Measurements from ENCODE around the gene BAIAP2L1. TPM values are rescaled to one million over a fixed set of nuclear protein-coding genes. Genes with fewer than 3 reads are reported as not detected.

Gene BAIAP2L1
- total and polyA plus RNA-seq, 4 donors = 12.5 to 29.2 (median 19.9) TPM

GRCh38 chr7:98354052-98354451 lies 46.8 kb downstream of the BAIAP2L1 start:
- no peak for ATAC-seq (ENCODE audit: insufficient read depth, low FRiP score)
- H3K27me3 ChIP-seq (ENCODE audit: control insufficient read depth in 3 of 3, insufficient read depth in 3 of 3, low read length in 2 of 3) = no peaks in the 10 kb centered on the region

DNA sequence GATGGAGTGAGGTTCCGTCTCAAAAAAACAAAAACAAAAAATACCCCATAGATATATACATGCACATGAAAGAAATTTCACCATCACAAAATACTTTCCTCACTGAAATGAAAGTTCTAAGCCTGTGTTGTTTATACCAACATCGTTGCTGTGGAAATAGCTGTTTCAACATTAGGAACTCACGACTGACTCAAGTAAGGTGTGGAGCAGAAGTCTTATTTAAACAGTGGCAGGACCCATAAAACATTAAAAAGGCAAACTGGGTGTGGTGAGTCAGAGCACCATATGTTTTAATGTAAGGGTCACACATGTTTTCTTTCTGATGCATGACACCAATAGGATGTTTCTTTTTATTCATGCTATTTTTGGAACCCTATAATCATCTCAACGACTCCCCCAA lies 48.3 kb downstream of the BAIAP2L1 start:
- ATAC-seq (ENCODE audit: insufficient read depth, low FRiP score) (no peak), DNase-seq (no peak)
- peaks cover 0 to 14% (median 0%) of the 10 kb centered on the region in 5 donors for H3K4me1 ChIP-seq (ENCODE audit: control insufficient read depth in 5 of 5, insufficient read depth in 5 of 5, low read length in 5 of 5)
- H3K27me3 ChIP-seq (ENCODE audit: control insufficient read depth in 3 of 3, insufficient read depth in 3 of 3, low read length in 2 of 3) = no peaks in the 10 kb centered on the region
- H3K36me3 ChIP-seq (ENCODE audit: control insufficient read depth in 4 of 4, insufficient read depth in 4 of 4, low read length in 4 of 4) = no peaks in the 10 kb centered on the region
- 42 to 52% methylated on average over 4 of the region's 4 CpGs for WGBS, 2 donors
- H3K9ac ChIP-seq (ENCODE audit: insufficient read depth in 1 of 2, low read length in 2 of 2) = no peak overlapping the region
- peak overlapping the region in 1 of 2 donors; percentile 81 for H3K27ac ChIP-seq (ENCODE audit: low read depth in 1 of 2, low read length in 1 of 2)
- TF ChIP-seq CTCF (IDR thresholded peaks at IDR 0.05; ENCODE audit: control extremely low read depth, extremely low read depth) = no peak
- no peaks in the 10 kb centered on the region for H3K9me3 ChIP-seq (ENCODE audit: control insufficient read depth in 4 of 4, insufficient read depth in 3 of 4, low read length in 3 of 4)
- no peak overlapping the region for H3K4me3 ChIP-seq

More at GRCh38 chr7:98354052-98354451, 46.8 kb downstream of the BAIAP2L1 start:
- WGBS, 2 donors = 71 to 88% methylated on average over 7 of the region's 7 CpGs
- peaks cover 0 to 17% (median 0%) of the 10 kb centered on the region in 5 donors for H3K4me1 ChIP-seq (ENCODE audit: control insufficient read depth in 5 of 5, insufficient read depth in 5 of 5, low read length in 5 of 5)
- no peak for DNase-seq
- TF ChIP-seq CTCF (IDR thresholded peaks at IDR 0.05; ENCODE audit: control extremely low read depth, extremely low read depth) = no peak
- H3K27ac ChIP-seq (ENCODE audit: low read depth in 1 of 2, low read length in 1 of 2) = peak overlapping the region in 1 of 2 donors; percentile 72
- no peak overlapping the region for H3K4me3 ChIP-seq
- H3K9me3 ChIP-seq (ENCODE audit: control insufficient read depth in 4 of 4, insufficient read depth in 3 of 4, low read length in 3 of 4) = no peaks in the 10 kb centered on the region
- peak overlapping the region in 1 of 2 donors; percentile 37 for H3K9ac ChIP-seq (ENCODE audit: insufficient read depth in 1 of 2, low read length in 2 of 2)
- no peaks in the 10 kb centered on the region for H3K36me3 ChIP-seq (ENCODE audit: control insufficient read depth in 4 of 4, insufficient read depth in 4 of 4, low read length in 4 of 4)

GRCh38 chr7:98351136-98351535 lies 49.8 kb downstream of the BAIAP2L1 start:
- H3K27me3 ChIP-seq (ENCODE audit: control insufficient read depth in 3 of 3, insufficient read depth in 3 of 3, low read length in 2 of 3) = no peaks in the 10 kb centered on the region
- TF ChIP-seq CTCF (IDR thresholded peaks at IDR 0.05; ENCODE audit: control extremely low read depth, extremely low read depth) = no peak
- H3K27ac ChIP-seq (ENCODE audit: low read depth in 1 of 2, low read length in 1 of 2) = no peak overlapping the region
- 93 to 95% methylated on average over 8 of the region's 8 CpGs for WGBS, 2 donors
- H3K36me3 ChIP-seq (ENCODE audit: control insufficient read depth in 4 of 4, insufficient read depth in 4 of 4, low read length in 4 of 4) = no peaks in the 10 kb centered on the region
- ATAC-seq (ENCODE audit: insufficient read depth, low FRiP score) (no peak), DNase-seq (no peak)
- peaks cover 0 to 14% (median 0%) of the 10 kb centered on the region in 5 donors for H3K4me1 ChIP-seq (ENCODE audit: control insufficient read depth in 5 of 5, insufficient read depth in 5 of 5, low read length in 5 of 5)
- H3K9me3 ChIP-seq (ENCODE audit: control insufficient read depth in 4 of 4, insufficient read depth in 3 of 4, low read length in 3 of 4) = no peaks in the 10 kb centered on the region
- no peak overlapping the region for H3K4me3 ChIP-seq
- no peak overlapping the region for H3K9ac ChIP-seq (ENCODE audit: insufficient read depth in 1 of 2, low read length in 2 of 2)
